Transverse colon (tissue), 4 donors: ENCODE measurements around the gene TMEM119.

Experiments
- CTCF ChIP-seq, 5 experiments: fragments of 200-600 bp in 3 of 5; fragments of 450-650 bp in 2 of 5; sonication (generic) in 3 of 5; IDR thresholded peaks; 1 replicate in 2 of 5; 2 replicates in 3 of 5; pipeline ENCODE4 v1.5.1; 2016 to 2017; ENCODE audit warnings: antibody characterized with exemption in 5 of 5, inconsistent platforms in 3 of 5, mild to moderate bottlenecking in 2 of 5, moderate library complexity in 1 of 5
- POLR2A ChIP-seq: fragments of 450-650 bp; IDR thresholded peaks from one replicate; pipeline ENCODE4 v1.6.1; 2016; ENCODE audit warnings: antibody characterized with exemption, mild to moderate bottlenecking, moderate library complexity
- POLR2AphosphoS5 ChIP-seq, 3 donors: sonication (generic); formaldehyde crosslinking; IDR thresholded peaks; one replicate each; pipeline ENCODE4 v1.6.1; 2016; ENCODE audit warnings: antibody characterized with exemption in 3 of 3

- TF ChIP-seq CTCF (IDR thresholded peaks at IDR 0.05) (no peak), POLR2A (no peak), POLR2AphosphoS5 (IDR thresholded peaks at IDR 0.05) (no peak)
Observed at GRCh38 chr12:108542320-108542719, 55.6 kb downstream of the TMEM119 start.
